Loucy (cell line): Measurements from ENCODE around the gene SCYGR8.

Experiments used
- EZH2phosphoT487 ChIP-seq: fragments of 200-600 bp; IDR thresholded peaks from 2 replicates; pipeline ENCODE4 v1.6.1; 2018; ENCODE audit warnings: antibody characterized with exemption, mild to moderate bottlenecking, moderate library complexity, borderline replicate concordance
- TF ChIP-seq, protein P1 (sequence below): fragments of 200-600 bp; sonication (generic); conservative IDR thresholded peaks from 2 replicates; pipeline ENCODE4 v1.5.1; 2014; ENCODE audit warnings: mild to moderate bottlenecking, antibody characterized with exemption, low read length

DNA sequence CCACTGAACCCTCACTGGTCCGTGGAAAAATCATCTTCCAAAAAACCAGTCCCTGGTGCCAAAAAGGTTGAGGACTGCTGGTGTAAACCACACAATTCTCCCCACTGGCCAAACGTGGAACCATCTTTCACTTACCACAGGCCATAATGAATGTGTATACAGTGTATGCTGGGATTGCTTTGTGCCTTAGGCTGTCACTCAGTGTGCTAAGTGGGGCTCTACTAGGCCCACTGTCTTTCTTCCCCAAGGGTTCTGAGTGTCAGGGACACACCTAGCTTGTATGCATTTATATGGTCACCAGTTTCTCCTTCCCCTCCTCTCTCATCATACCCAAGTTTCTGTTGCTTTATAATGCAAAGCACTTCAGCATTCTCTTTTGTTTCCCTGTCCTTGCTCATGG lies 27.2 kb downstream of the SCYGR8 start:
- TF ChIP-seq, protein P1, sequence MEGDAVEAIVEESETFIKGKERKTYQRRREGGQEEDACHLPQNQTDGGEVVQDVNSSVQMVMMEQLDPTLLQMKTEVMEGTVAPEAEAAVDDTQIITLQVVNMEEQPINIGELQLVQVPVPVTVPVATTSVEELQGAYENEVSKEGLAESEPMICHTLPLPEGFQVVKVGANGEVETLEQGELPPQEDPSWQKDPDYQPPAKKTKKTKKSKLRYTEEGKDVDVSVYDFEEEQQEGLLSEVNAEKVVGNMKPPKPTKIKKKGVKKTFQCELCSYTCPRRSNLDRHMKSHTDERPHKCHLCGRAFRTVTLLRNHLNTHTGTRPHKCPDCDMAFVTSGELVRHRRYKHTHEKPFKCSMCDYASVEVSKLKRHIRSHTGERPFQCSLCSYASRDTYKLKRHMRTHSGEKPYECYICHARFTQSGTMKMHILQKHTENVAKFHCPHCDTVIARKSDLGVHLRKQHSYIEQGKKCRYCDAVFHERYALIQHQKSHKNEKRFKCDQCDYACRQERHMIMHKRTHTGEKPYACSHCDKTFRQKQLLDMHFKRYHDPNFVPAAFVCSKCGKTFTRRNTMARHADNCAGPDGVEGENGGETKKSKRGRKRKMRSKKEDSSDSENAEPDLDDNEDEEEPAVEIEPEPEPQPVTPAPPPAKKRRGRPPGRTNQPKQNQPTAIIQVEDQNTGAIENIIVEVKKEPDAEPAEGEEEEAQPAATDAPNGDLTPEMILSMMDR: no peak
- TF ChIP-seq EZH2phosphoT487: no peak
